Activated T-helper 1 cell treated with anti-CD3 and anti-CD28 coated beads, Interleukin-2, amount 50 U/mL, for 16 hours (primary cell): ENCODE measurements around the gene RINL.

ENCODE experiments used
- DNase-seq, 2 donors: peaks; one replicate each; pipeline ENCODE4 v3.0.0-alpha.2; 2020; ENCODE audit warnings: low read depth in 1 of 2, low spot score in 1 of 2

Gene RINL

GRCh38 chr19:38877781-38878574, at the start of gene RINL:
Gene RINL (minus strand): TSS chr19:38878275. CDS start chr19:38876742, 1,533 bp downstream.
- peak; percentile 44 to 47 for DNase-seq

GRCh38 chr19:38924388-38924787, 46.3 kb upstream of the RINL start:
- DNase-seq = no peak

- no peak for DNase-seq
Measured at GRCh38 chr19:38922482-38922881, 44.4 kb upstream of the RINL start.

- no peak for DNase-seq
Measured at GRCh38 chr19:38921420-38922274, 43.6 kb upstream of the RINL start.

- DNase-seq = no peak
Measured at GRCh38 chr19:38920602-38921419, 42.7 kb upstream of the RINL start.

GRCh38 chr19:38919837-38920601, 41.9 kb upstream of the RINL start:
- DNase-seq = no peak

GRCh38 chr19:38918526-38918925, 40.5 kb upstream of the RINL start:
- DNase-seq = no peak

- no peak for DNase-seq
Measured at GRCh38 chr19:38917921-38918491, 39.9 kb upstream of the RINL start.

- no peak for DNase-seq
Measured at GRCh38 chr19:38917516-38917915, 39.4 kb upstream of the RINL start.

- DNase-seq = no peak
Measured at GRCh38 chr19:38915329-38916321, 37.5 kb upstream of the RINL start.

- DNase-seq = no peak
Measured at GRCh38 chr19:38913958-38914357, 35.9 kb upstream of the RINL start.

GRCh38 chr19:38912600-38913514, 34.8 kb upstream of the RINL start:
- no peak for DNase-seq

- no peak for DNase-seq
Measured at GRCh38 chr19:38911388-38912001, 33.4 kb upstream of the RINL start.

- DNase-seq = no peak
Measured at GRCh38 chr19:38910488-38910887, 32.4 kb upstream of the RINL start.

- DNase-seq = no peak
Measured at GRCh38 chr19:38908911-38909310, 30.8 kb upstream of the RINL start.

GRCh38 chr19:38907670-38908069, 29.6 kb upstream of the RINL start:
- DNase-seq = no peak

- DNase-seq = no peak
Measured at GRCh38 chr19:38907227-38907626, 29.2 kb upstream of the RINL start.

- no peak for DNase-seq
Measured at GRCh38 chr19:38905620-38906019, 27.5 kb upstream of the RINL start.
